SK-N-SH (cell line): ENCODE measurements around the gene ABLIM2. TPM values are rescaled to one million over a fixed set of nuclear protein-coding genes. Genes with fewer than 3 reads are reported as not detected.

ENCODE experiments used
- CTCF ChIA-PET: fragments of 300-600, 350-600 bp; formaldehyde crosslinking; extraction: SDS; loops from one replicate; lab custom pipeline; 2021; lab: Yijun Ruan, JAX
- POLR2A ChIA-PET: fragments of 350-600 bp; sonication (Branson Sonifier 250); formaldehyde crosslinking; extraction: SDS; loops from one replicate; lab custom pipeline; 2020; ENCODE audit warnings: antibody characterized with exemption, inconsistent platforms; lab: Yijun Ruan, JAX
- DNase-seq: peaks from one replicate; pipeline ENCODE4 v3.0.0; 2012
- H2AFZ ChIP-seq: fragments of 200-600 bp; sonication (generic); 2 replicates; pipeline ENCODE4 v1.8.1; 2016; ENCODE audit warnings: antibody characterized with exemption, mild to moderate bottlenecking, low read depth
- H3F3A ChIP-seq: fragments of 200-600 bp; sonication (generic); replicated peaks from 2 replicates; pipeline ENCODE3; 2016; ENCODE audit warnings: antibody characterized with exemption, mild to moderate bottlenecking; ENCODE audit not compliant: insufficient read depth
- H3K27ac ChIP-seq, 2 experiments: fragments of 200-500 bp in 1 of 2; fragments of 200-600 bp in 1 of 2; sonication (Bioruptor generic) in 1 of 2; sonication (generic), shearing (Covaris generic) in 1 of 2; 2 replicates each; pipeline versions ENCODE4 v1.5.1 to v1.6.1; 2014 to 2016; ENCODE audit warnings: low read depth in 2 of 2, inconsistent platforms in 1 of 2, low read length in 1 of 2, mild to moderate bottlenecking in 1 of 2, mixed read lengths in 1 of 2
- H3K27me3 ChIP-seq: fragments of 200-600 bp; sonication (generic), shearing (Covaris generic); 2 replicates; pipeline ENCODE4 v1.6.1; 2016; ENCODE audit warnings: mixed run types; ENCODE audit not compliant: insufficient read depth
- H3K36me3 ChIP-seq, 2 experiments: fragments of 200-500 bp in 1 of 2; fragments of 200-600 bp in 1 of 2; sonication (Bioruptor generic) in 1 of 2; sonication (generic) in 1 of 2; replicated peaks in 1 of 2; 2 replicates each; pipeline versions ENCODE3 to v1.5.1; 2014 to 2016; ENCODE audit warnings: low read length in 1 of 2, mild to moderate bottlenecking in 1 of 2; ENCODE audit not compliant: insufficient read depth in 2 of 2, control insufficient read depth in 1 of 2
- H3K4me1 ChIP-seq, 2 experiments: fragments of 200-500 bp in 1 of 2; fragments of 200-600 bp in 1 of 2; sonication (Bioruptor generic) in 1 of 2; sonication (generic), shearing (Covaris generic) in 1 of 2; 2 replicates each; pipeline versions ENCODE4 v1.5.1 to v1.6.1; 2014 to 2016; ENCODE audit warnings: low read depth in 1 of 2, low read length in 1 of 2, mixed run types in 1 of 2; ENCODE audit not compliant: insufficient read depth in 2 of 2, control insufficient read depth in 1 of 2
- H3K4me2 ChIP-seq: fragments of 200-600 bp; sonication (generic), shearing (Covaris generic); 2 replicates; pipeline ENCODE4 v1.6.1; 2017; ENCODE audit warnings: mixed run types
- H3K4me3 ChIP-seq, 2 experiments: fragments of 200-500 bp in 1 of 2; fragments of 200-600 bp in 1 of 2; sonication (Bioruptor generic) in 1 of 2; sonication (generic), shearing (Covaris generic) in 1 of 2; 2 replicates each; pipeline versions ENCODE4 v1.5.1 to v1.8.1; 2014 to 2016; ENCODE audit warnings: low read depth in 2 of 2, inconsistent platforms in 1 of 2, low read length in 1 of 2, mild to moderate bottlenecking in 1 of 2, mixed read lengths in 1 of 2, moderate library complexity in 1 of 2
- H3K79me2 ChIP-seq: fragments of 200-600 bp; sonication (generic); 2 replicates; pipeline ENCODE4 v1.8.1; 2017; ENCODE audit warnings: mild to moderate bottlenecking; ENCODE audit not compliant: insufficient read depth
- H3K9ac ChIP-seq: fragments of 200-600 bp; sonication (generic); 2 replicates; pipeline ENCODE4 v1.6.1; 2017; ENCODE audit warnings: mixed run types
- H3K9me2 ChIP-seq: fragments of 200-600 bp; sonication (generic); 2 replicates; pipeline ENCODE4 v1.6.1; 2017; ENCODE audit warnings: mixed run types
- H3K9me3 ChIP-seq: fragments of 200-600 bp; sonication (generic); 2 replicates; pipeline ENCODE4 v1.6.1; 2017; ENCODE audit warnings: mixed run types, mild to moderate bottlenecking, moderate library complexity
- H4K20me1 ChIP-seq: fragments of 200-600 bp; sonication (generic); 2 replicates; pipeline ENCODE4 v1.6.1; 2017; ENCODE audit warnings: mild to moderate bottlenecking, mixed run types; ENCODE audit not compliant: insufficient read depth
- CTCF ChIP-seq: fragments of 200-600 bp; sonication (generic); IDR thresholded peaks from 2 replicates; pipeline ENCODE4 v1.6.1; 2017; ENCODE audit warnings: antibody characterized with exemption, mild to moderate bottlenecking, moderate library complexity
- EP300 ChIP-seq, 2 experiments: IDR thresholded peaks; 2 replicates each; pipeline versions ENCODE4 v1.4.0 to v1.6.1; 2012; ENCODE audit warnings: borderline replicate concordance in 1 of 2, low read depth in 1 of 2, low read length in 1 of 2
- FOXJ3 ChIP-seq: sonication (generic); formaldehyde crosslinking; IDR thresholded peaks from 2 replicates; pipeline ENCODE4 v1.5.1; 2020; ENCODE audit warnings: mild to moderate bottlenecking, missing genetic modification reagents
- MAX ChIP-seq: IDR thresholded peaks from 2 replicates; pipeline ENCODE4 v1.4.0; 2012; ENCODE audit warnings: low read depth
- NFIC ChIP-seq: IDR thresholded peaks from 2 replicates; pipeline ENCODE4 v1.4.0; 2012; ENCODE audit warnings: borderline replicate concordance
- PBX3 ChIP-seq: IDR thresholded peaks from 2 replicates; pipeline ENCODE4; 2012
- POLR2AphosphoS5 ChIP-seq: IDR thresholded peaks from 2 replicates; pipeline ENCODE4 v1.6.1; 2012; ENCODE audit warnings: low read depth, low read length
- RAD21 ChIP-seq: IDR thresholded peaks from 2 replicates; pipeline ENCODE4 v1.6.1; 2012; ENCODE audit warnings: mild to moderate bottlenecking, low read length
- SMC3 ChIP-seq: IDR thresholded peaks from 2 replicates; pipeline ENCODE4 v1.6.1; 2012; ENCODE audit warnings: low read depth, low read length, improper control_type of control experiment
- TAF1 ChIP-seq: IDR thresholded peaks from 2 replicates; pipeline ENCODE4 v1.6.1; 2012; ENCODE audit warnings: low read depth, mild to moderate bottlenecking, low read length, moderate library complexity, borderline replicate concordance
- TCF12 ChIP-seq: IDR thresholded peaks from 2 replicates; pipeline ENCODE4 v1.4.0; 2012
- TEAD4 ChIP-seq: IDR thresholded peaks from 2 replicates; pipeline ENCODE4 v1.4.0; 2012; ENCODE audit warnings: mild to moderate bottlenecking, borderline replicate concordance; ENCODE audit not compliant: insufficient read depth
- WGBS: methylation state at CpG from one replicate; pipeline ENCODE4 v1.1.6; 2017; ENCODE audit warnings: low lambda C conversion rate; 5-methylcytosine and 5-hydroxymethylcytosine counted together
- polyA plus RNA-seq, 3 experiments: library from polyadenylated mRNA; depleted of rRNA; stranded (reverse); fragments of >200 nt; gene quantifications; 2 replicates each; pipeline ENCODE4 v1.2.3, GENCODE V29; 2012
- TF ChIP-seq, protein P1 (sequence below): IDR thresholded peaks from 2 replicates; pipeline ENCODE4 v1.6.1; 2012; ENCODE audit warnings: mild to moderate bottlenecking, low read depth, low read length, moderate library complexity

Gene ABLIM2
- polyA plus RNA-seq, 1 of the 3 experiments (the other 2 are of a cell fraction): 0.53 TPM

DNA sequence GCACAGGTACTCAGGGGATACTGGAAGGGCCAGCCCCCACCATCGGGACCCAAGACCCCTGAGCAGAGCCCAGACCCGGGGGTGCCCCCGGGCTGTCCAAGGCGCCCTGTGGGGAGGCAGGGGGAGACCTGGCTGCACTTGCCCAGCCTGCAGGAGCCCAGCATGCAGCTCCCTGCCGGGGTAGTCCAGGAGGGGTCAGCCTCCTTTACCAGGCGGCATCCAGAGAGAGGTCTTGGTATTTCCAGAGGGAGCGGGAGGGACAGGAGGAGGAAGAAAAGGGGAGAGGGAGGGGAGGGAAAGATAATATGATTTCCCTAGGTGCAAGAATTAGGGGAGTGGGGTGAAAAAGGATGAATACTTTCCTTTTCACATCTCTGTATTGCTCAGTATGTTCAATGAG is 97.5 kb downstream of the ABLIM2 start:
- DNase-seq: no peak
- peaks cover 0 to 6% of the 10 kb centered on the region in 2 experiments; a peak in 1 of 4 replicates for H3K4me1 ChIP-seq
- H3K9me2 ChIP-seq: no peaks in the 10 kb centered on the region
- H3K27ac ChIP-seq: no peak overlapping the region
- CTCF ChIA-PET: no interaction called here
- no peak overlapping the region for H3K4me3 ChIP-seq
- no peaks in the 10 kb centered on the region for H3K79me2 ChIP-seq
- 55% methylated on average over 7 of the region's 7 CpGs for WGBS
- H3F3A ChIP-seq: no peaks in the 10 kb centered on the region
- no peak overlapping the region for H2AFZ ChIP-seq
- no peaks in the 10 kb centered on the region for H4K20me1 ChIP-seq
- H3K9me3 ChIP-seq: no peaks in the 10 kb centered on the region
- no peak overlapping the region for H3K9ac ChIP-seq
- no peak for TF ChIP-seq TAF1
- TF ChIP-seq NFIC: no peak
- no peak for TF ChIP-seq PBX3
- TF ChIP-seq SMC3: no peak
- TF ChIP-seq FOXJ3 (CRISPR knock-in tag): no peak
- TF ChIP-seq, protein P1, sequence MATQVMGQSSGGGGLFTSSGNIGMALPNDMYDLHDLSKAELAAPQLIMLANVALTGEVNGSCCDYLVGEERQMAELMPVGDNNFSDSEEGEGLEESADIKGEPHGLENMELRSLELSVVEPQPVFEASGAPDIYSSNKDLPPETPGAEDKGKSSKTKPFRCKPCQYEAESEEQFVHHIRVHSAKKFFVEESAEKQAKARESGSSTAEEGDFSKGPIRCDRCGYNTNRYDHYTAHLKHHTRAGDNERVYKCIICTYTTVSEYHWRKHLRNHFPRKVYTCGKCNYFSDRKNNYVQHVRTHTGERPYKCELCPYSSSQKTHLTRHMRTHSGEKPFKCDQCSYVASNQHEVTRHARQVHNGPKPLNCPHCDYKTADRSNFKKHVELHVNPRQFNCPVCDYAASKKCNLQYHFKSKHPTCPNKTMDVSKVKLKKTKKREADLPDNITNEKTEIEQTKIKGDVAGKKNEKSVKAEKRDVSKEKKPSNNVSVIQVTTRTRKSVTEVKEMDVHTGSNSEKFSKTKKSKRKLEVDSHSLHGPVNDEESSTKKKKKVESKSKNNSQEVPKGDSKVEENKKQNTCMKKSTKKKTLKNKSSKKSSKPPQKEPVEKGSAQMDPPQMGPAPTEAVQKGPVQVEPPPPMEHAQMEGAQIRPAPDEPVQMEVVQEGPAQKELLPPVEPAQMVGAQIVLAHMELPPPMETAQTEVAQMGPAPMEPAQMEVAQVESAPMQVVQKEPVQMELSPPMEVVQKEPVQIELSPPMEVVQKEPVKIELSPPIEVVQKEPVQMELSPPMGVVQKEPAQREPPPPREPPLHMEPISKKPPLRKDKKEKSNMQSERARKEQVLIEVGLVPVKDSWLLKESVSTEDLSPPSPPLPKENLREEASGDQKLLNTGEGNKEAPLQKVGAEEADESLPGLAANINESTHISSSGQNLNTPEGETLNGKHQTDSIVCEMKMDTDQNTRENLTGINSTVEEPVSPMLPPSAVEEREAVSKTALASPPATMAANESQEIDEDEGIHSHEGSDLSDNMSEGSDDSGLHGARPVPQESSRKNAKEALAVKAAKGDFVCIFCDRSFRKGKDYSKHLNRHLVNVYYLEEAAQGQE: no peak
- TF ChIP-seq RAD21: no peak
- no peak for TF ChIP-seq TEAD4
- no peak for TF ChIP-seq TCF12
- no peak for TF ChIP-seq POLR2AphosphoS5
- no peak for TF ChIP-seq EP300 (IDR thresholded peaks at IDR 0.05; ENCODE audit: borderline replicate concordance in 1 of 2, low read depth in 1 of 2, low read length in 1 of 2)
- TF ChIP-seq CTCF: no peak
- TF ChIP-seq MAX: no peak
- H3K4me2 ChIP-seq: no peak overlapping the region
- POLR2A ChIA-PET: no interaction called here
- H3K36me3 ChIP-seq: no peaks in the 10 kb centered on the region
- H3K27me3 ChIP-seq: no peaks in the 10 kb centered on the region
